ACHN (cell line): Measurements from ENCODE around the gene EPB41L4B.
A peak's percentile ranks its signal among the peaks of the same experiment; 100 is the strongest.

Source experiments
- DNase-seq: peaks from one replicate; pipeline ENCODE4 v3.0.0-alpha.2; 2015
- in situ Hi-C: cut with HindIII; loops from 2 replicates; pipeline ENCODE4 v1.10.0; 2017; ENCODE audit warnings: low sequenced_read_pairs, low pct_ligation_motif_present, low pct_unique_long_range_greater_than_20kb

EPB41L4B gene

DNA sequence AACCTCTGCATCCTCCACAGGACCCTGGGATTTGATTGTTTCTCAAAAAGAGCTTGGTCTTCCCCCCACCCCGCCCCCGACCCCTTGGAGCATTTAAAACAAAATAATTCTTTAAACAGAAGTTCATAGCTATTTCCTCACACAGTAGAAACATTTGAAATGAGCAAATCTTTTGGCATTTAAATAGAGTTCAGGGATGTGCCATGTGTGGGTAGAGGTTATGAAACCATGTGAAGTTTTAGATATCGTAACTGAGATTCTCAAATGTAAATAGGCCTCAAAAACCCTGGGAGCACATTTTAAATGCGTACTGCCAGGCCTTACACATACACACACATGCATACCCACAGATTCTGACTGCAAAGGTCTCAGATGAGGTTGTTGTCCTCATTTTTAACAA, 66.5 kb downstream of the EPB41L4B start:
- DNase-seq, result no peak
- in situ Hi-C loops, result no loop called here

DNA sequence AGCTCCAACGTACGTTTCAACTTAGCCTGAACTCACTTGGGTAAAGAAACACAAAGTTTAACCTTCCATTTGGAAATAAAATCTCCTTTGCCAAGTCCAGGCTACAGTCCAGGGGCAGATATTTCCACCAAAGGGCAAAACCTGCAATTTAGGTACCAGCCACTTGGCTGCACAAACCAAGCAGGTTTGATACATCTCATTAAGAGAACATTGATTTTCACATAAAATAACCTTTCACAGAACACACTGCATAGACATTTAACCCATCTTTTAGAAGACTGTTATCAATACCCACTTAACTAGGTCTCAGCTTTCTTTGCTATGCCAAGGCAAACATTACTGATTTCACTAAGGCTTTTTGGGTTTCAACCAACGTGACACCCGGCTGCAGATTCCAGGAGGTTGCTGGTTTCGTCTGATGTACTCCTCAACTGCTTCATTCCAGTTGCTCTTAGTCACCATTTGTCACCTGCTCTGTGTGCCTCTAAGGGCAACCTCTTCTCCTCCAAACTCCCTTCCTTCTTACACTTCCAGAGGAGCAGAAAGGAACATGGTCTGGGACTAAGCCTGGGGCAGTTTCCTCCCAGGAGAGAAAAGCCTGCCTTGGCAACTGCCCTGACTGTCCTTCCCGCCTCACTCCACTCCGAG, 67.1 kb downstream of the EPB41L4B start:
- in situ Hi-C loops, result no loop called here
- no peak for DNase-seq

DNA sequence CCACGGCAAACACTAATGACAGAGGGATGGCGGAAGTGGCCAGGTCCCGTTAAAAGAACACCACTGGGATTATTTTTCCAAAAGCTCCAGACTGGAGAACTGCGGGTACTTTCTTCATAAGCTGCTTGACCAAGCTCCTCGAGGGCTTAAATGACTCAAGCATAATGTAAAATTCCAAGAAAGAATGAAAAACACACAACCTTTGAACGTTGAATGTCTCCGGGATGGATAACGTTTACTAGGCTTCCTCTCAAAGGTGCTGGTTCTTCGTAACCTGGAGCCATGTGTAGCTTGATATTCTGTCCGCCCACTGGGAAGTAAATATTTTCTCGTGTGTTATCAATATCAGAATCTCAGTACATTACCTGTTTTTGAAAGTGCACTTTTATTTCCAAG, 67.6 kb downstream of the EPB41L4B start:
- DNase-seq, result no peak
- in situ Hi-C loops, result no loop called here

DNA sequence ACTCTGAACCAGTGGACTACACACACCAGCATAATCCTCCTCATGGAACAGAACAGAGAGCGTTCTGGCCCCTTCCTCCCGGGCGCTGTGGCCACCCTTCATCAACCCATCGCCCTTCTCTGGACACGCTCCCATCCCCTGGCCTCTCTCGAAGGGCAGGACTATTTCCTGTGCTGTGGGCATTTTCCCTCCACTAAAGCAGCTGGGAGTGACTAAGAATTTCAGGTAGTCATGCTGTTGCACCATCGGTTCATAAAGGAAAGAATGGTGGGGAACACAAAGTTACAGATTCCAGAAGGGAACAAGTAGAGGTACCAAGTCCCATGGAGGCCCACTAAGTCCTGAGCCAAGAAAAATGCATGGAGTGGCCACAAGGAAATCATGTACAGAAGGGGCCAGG, 68.6 kb downstream of the EPB41L4B start:
- in situ Hi-C loops, result no loop called here
- DNase-seq, result no peak

- in situ Hi-C loops, result no loop called here
- no peak for DNase-seq
Observed at GRCh38 chr9:109251776-109252106, 69.1 kb downstream of the EPB41L4B start.

DNA sequence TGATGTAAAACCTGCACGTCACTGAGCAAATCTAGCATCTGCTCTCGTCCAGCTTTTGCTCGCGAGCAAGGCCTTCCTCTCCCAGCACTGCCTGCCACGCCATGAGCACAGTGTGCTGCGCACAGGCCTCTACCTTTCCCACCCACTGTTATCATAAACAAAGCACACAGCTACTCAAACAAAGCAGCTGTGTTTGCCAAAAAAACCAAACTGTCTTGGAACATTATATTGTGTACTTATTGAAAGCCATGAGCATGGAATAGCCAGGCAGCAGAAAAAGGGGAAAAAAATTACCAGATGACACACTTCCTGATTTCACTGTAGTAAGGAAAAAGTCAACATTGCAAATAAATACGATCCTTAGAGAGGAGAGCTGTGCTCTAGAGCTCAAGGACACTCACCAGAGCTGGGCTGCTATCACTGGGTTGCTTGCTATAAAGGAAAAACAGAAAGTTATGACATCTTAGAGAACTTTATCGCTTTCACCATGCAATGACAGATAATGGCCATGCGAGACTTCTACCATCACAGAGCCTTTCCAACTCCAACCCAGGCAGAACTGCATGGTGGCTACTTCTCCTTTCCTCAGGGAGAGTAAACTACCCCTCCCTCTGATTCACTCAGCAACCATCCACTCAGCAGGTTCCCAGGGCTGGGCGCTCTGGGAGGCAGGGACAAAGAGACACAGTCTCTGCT, 69.6 kb downstream of the EPB41L4B start:
- in situ Hi-C loops, result no loop called here
- DNase-seq, result no peak

DNA sequence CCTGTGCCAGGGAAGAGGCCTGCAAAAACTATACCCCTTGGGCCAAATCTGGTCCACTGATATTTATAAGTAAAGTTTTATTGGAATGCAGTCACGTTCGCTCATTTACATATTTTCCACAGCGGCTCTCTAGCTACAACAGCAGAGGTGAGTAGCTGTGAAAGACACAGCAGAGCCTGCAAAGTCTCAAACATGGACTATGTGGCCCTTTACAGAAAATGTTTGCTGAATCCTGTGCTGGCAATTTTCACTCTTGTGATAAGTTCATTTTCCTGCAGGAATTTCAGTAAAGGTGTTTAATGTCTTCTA, 70.1 kb downstream of the EPB41L4B start:
- no peak for DNase-seq
- in situ Hi-C loops, result no loop called here

- no peak for DNase-seq
- in situ Hi-C loops, result no loop called here
Observed at GRCh38 chr9:109250311-109250741, 70.5 kb downstream of the EPB41L4B start.

DNA sequence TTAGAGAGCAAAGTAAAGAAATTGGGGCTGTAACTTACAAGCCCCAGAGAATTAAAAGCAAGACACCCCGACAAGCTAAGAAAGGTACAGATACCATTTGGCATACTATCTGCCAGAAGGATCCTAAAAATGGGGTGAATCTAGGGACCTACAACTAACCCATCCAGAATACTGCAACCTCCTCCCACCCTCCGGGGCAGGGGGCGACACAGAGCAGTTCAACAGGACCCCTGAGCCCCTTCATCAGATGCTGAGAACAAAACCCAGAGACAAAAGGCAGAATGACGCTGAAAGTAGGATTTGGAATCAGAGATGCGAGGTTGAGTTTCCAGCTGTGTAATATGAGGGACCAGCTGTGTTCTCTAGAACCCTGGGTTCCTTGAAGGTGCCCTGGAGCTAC, 71.2 kb downstream of the EPB41L4B start:
- in situ Hi-C loops, result no loop called here

GRCh38 chr9:109248133-109248581, 72.7 kb downstream of the EPB41L4B start:
- DNase-seq, result no peak
- in situ Hi-C loops, result no loop called here

More for the DNA sequence above, 71.2 kb downstream of the EPB41L4B start:
- DNase-seq, result no peak

DNA sequence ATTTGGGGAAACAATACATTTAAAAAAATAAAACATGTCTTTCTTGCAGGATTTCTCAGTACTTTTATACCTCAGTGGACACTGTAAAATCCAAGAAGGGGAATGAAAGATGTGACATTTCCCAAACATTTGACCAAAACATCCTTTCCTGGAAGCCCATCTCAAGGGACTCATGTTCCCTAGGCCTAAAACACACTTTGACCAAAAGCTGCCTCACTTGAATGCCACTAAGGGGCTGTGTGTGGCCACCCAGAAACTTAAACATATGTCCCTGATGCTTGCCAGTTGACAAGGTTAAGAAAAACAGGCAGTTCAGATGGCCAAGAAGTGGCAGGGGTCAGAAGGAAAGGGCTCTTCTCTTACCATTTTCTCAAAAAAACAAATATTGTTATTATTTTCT, 73.6 kb downstream of the EPB41L4B start:
- in situ Hi-C loops, result no loop called here
- no peak for DNase-seq

GRCh38 chr9:109246533-109246932, 74.3 kb downstream of the EPB41L4B start:
- in situ Hi-C loops, result no loop called here

DNA sequence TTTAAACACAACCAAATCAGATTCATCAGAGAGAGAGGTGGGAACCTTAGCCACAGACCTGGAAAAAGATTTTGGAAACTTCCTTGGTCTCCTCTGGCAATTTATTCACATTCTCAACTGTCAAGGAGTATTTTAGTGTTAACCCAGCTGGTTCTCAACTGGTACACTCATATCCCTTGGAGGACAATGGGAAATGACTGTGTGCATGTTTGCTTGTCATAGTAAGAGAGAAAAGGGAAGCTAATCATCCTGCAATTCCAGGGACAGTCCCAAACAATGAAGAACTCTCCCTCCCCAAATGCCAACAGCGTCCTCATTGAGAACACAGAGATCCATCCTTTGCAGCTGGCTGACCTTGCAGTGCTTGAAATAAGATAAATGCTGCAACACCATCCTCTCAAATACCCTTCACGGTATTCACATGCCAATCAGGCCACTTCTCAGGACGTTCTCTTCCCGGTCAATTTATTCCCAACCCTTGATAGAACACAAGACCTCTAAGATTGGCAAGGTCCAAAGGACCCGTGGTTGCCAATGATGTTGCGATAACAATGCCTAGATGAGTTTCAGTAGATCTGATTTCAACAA, 75.5 kb downstream of the EPB41L4B start:
- in situ Hi-C loops, result no loop called here
- no peak for DNase-seq

More at GRCh38 chr9:109246533-109246932, 74.3 kb downstream of the EPB41L4B start:
- DNase-seq, result no peak

DNA sequence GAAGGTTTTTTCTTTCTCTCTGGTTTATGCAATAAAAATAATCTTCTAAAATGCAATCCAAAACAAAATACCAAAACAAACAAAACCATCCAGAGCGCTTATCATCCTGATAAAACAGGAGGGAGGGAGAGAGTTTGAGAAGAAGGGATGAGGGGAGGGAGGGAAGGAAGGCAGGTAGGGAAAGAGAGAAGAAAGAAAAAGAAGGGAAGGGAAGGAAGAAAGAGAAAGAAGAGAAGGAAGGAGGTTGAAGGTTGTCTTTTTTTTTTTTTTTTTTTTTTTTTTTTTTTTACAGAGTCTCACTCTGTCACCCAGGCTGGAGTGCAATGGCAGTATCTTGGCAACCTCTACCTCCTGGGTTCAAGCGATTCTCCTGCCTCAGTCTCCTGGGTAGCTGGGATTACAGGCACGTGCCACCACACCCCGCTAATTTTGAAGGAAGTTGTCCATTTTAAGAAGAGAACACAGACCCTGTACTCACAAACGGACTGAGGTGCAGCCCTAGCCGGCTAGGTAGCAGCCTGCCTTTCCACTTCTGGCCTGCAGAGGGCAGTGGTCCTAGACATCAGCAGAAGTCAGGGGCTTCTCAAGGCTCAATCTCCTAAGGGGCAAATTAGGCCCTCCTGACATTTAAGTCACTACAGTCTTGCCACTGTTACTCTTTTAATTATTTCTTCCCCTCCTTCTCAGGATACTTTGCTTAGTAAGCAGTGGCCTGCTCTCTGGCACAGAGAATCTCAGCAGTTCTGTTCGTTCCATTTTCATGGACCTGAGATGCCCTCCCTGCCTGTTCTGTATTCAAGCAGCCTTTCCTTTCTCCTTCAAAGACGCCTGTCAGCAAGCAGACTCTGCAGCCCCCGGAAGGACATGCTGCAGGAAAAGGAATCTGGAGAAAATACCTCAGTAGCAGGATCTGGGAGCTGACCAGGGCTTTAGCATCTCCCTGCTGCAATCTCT, 76.4 kb downstream of the EPB41L4B start:
- DNase-seq, result peak; percentile 57
- in situ Hi-C loops, result no loop called here

- no peak for DNase-seq
- in situ Hi-C loops, result no loop called here
Observed at GRCh38 chr9:109242741-109243140, 78.1 kb downstream of the EPB41L4B start.

DNA sequence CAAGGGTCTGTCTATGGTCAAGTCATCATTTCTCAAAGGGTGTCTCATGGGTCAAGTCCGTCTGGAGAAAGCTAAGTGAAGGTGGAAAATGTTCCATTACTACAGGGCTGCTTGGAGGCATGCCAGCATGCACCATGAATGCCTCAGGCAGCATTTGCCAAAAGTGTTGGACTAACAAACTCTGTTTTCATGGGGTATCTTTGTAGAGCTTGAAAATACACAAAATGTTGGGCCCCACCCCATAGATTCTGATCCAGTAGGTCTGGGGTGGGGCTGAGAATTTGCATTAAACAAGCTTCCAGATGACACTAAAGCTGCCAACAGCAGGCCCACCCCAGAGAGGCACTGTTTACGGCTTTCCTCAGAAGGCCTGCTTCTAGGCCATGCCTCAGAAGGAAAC, 78.8 kb downstream of the EPB41L4B start:
- in situ Hi-C loops, result no loop called here
- DNase-seq, result no peak

- in situ Hi-C loops, result no loop called here
- no peak for DNase-seq
Observed at GRCh38 chr9:109241207-109241606, 79.7 kb downstream of the EPB41L4B start.

DNA sequence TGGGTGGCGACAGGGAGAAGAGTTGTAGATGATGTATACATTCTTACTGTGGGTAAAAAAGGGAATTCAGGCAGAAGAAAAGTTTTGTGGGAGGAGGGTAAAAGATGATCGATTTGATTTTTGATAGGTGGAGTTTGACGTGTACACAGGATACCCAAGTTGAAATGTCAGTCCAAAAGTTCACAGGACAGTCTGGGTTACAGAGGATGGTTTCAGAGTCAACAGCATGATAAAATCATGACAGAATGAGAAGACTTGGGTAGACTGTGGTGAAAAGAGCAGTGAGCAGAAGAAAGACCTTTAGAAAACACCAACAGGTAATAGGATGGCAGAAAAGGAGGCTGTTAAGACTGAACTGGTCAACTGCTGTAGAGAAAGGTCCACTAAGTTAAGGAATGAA, 81.6 kb downstream of the EPB41L4B start:
- no peak for DNase-seq
- in situ Hi-C loops, result no loop called here

- no peak for DNase-seq
- in situ Hi-C loops, result no loop called here
Observed at GRCh38 chr9:109238655-109239054, 82.2 kb downstream of the EPB41L4B start.
